Caki2 (cell line): ENCODE results near the gene SLC22A16. TPM values are rescaled to one million over a fixed set of nuclear protein-coding genes. Genes with fewer than 3 reads are reported as not detected.
A peak's percentile ranks its signal among the peaks of the same experiment; 100 is the strongest.
"Not testable (repeated sequence)": the region's sequence is repeated elsewhere in the genome, so short reads cannot be mapped to it uniquely, and the experiment has no call there.

Experiments
- DNase-seq: peaks from one replicate; pipeline ENCODE4 v3.0.0-alpha.2; 2015; ENCODE audit warnings: low read depth
- in situ Hi-C: cut with HindIII; loops from 2 replicates; pipeline ENCODE4 v1.10.0; 2016; ENCODE audit warnings: low sequenced_read_pairs, low pct_unique_long_range_greater_than_20kb, mixed read lengths
- total RNA-seq: library from RNA; depleted of rRNA; stranded (reverse); fragments of >200 nt; shearing (Covaris generic); gene quantifications from 2 replicates; pipeline ENCODE4 v1.2.3, GENCODE V29; 2014; ENCODE audit warnings: low replicate concordance

The SLC22A16 gene
- total RNA-seq, 1 experiment from 2014 or later: not detected

GRCh38 chr6:110461376-110461775, 15.0 kb downstream of the SLC22A16 start:
- in situ Hi-C loops: no loop called here
- DNase-seq: no peak

DNA sequence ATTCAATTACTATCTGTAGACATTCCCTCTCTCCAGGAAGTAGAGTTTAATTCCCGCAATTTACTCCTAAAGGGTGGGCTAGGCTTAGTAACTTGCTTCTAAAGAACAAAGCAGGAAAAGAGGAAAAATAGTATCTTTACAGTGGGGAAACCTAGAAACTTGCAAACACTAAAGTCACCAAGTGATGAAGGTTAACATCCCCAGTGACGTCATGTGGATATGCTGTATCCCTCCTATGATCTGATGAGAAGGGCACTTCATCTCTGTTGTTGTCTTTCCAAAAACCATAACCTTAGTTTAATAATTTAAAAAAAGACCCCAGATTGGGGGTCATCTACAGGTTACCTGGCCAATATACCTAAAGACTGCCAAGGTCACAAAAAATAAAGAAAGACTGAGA, 17.3 kb downstream of the SLC22A16 start:
- DNase-seq: no peak
- in situ Hi-C loops: no loop called here

- in situ Hi-C loops: no loop called here
- no peak for DNase-seq
Observed at GRCh38 chr6:110458476-110458875, 17.9 kb downstream of the SLC22A16 start.

DNA sequence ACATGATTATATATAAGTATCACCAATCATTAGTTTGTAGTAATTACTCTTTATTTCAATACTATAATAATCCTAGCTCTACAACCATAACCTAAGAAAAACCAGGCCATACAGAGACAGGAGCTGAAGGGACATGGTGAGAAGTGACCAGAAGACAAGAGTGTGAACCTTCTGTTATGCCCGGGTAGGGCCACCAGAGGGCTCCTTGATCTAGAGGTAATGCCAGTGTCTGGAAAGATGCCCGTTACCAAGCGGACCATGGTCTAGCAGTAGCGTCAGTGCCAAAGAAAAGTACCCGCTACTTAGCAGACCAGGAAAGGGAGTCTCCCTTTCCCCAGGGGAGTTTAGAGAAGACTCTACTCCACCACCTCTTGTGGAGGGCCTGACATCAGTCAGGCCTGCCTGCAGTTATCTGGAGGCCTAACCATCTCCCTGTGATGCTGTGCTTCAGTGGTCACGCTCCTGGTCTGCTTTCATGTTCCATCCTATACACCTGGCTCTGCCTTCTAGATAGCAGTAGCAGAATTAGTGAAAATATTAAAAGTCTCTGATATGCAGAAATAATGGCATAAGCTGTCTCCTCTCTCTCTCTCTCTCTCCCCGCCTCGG, 18.7 kb downstream of the SLC22A16 start:
- DNase-seq: peak; percentile 3
- in situ Hi-C loops: not testable (repeated sequence)

GRCh38 chr6:110456694-110457093, 19.7 kb downstream of the SLC22A16 start:
- DNase-seq: no peak
- in situ Hi-C loops: no loop called here

DNA sequence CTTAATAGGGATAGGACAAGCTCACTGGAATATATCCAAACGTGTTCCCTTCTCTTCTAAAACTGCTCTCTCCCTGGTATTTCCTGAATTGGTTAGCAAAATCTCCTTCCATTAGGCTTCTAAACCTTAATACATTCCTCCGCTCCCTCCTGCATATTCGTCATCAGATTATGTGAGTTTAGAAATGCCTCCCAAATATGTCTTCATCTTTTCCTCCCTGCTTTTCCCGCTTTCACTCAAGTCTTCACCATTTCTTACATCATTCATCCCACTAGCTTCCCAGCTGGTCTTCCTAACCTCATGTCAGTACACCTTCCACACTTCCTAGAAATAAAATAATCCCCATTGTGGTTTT, 26.9 kb downstream of the SLC22A16 start:
- in situ Hi-C loops: no loop called here
- DNase-seq: no peak

- DNase-seq: no peak
- in situ Hi-C loops: no loop called here
Observed at GRCh38 chr6:110448846-110449540, 27.4 kb downstream of the SLC22A16 start.

GRCh38 chr6:110447761-110448160, 28.7 kb downstream of the SLC22A16 start:
- DNase-seq: no peak
- in situ Hi-C loops: no loop called here

DNA sequence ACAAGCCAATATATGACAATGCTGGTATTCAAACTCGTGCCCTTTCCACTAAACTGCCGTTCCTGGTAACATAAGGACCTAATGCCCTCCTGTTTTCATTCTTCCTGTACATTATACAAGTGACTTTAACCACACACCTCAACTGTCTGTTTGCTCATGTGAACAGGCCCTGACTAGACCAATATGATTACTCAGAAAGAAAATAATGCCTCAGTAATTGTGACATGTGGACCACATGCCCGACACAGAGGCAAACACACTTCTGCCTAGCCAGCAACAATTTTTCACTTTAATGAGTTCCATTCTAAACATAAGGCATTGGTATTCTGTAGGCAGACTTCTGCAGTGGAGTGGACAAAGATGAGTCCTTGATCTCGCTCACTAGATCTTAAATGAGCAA, 30.0 kb downstream of the SLC22A16 start:
- no peak for DNase-seq
- in situ Hi-C loops: no loop called here

GRCh38 chr6:110440026-110440425, 36.4 kb downstream of the SLC22A16 start:
- DNase-seq: no peak
- in situ Hi-C loops: no loop called here

- no peak for DNase-seq
- in situ Hi-C loops: no loop called here
Observed at GRCh38 chr6:110439356-110439755, 37.1 kb downstream of the SLC22A16 start.

- no peak for DNase-seq
- in situ Hi-C loops: no loop called here
Observed at GRCh38 chr6:110434961-110435602, 41.3 kb downstream of the SLC22A16 start.

- in situ Hi-C loops: no loop called here
- DNase-seq: no peak
Observed at GRCh38 chr6:110432285-110432900, 44.0 kb downstream of the SLC22A16 start.

DNA sequence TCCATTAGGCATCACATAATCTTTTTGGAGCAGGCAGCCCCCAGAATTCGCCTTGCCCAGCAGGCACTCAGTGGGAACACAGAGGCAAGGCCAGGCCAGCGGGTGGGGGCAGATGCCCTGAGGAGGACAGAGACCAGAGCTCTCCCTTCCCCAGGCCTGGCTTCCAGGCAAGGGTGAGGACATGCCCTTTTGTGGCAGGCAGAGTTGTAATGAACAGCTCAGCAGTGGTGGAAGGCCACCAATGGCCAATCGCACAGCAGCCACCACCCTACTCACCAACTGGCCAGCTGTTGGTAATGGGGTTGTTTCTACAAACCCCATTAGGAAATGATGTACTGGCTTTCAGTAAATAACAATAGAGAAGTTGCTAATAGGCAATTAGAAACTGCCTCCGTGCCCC, 45.7 kb downstream of the SLC22A16 start:
- in situ Hi-C loops: no loop called here
- no peak for DNase-seq

- DNase-seq: no peak
- in situ Hi-C loops: no loop called here
Observed at GRCh38 chr6:110430236-110430635, 46.2 kb downstream of the SLC22A16 start.

GRCh38 chr6:110428153-110428552, 48.3 kb downstream of the SLC22A16 start:
- DNase-seq: no peak
- in situ Hi-C loops: no loop called here

DNA sequence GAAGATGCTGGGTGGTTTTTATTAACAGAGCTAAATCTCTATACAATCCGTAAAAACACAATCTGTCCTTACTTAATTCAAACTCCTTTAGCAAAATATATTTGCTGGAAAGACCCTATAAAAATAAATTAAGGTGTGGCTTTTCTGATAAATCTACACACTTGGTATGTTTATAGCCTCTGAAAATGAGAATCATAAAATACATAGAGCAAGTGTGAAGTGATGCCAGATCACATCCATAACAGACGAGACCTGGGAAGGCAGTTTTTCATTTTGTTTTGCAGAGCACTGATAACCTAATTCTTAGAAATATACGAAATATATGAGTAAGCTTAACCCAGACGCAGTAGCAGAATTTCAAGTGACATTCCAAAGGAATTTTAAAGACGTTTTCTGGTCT, 50.6 kb downstream of the SLC22A16 start:
- in situ Hi-C loops: no loop called here
- DNase-seq: no peak

DNA sequence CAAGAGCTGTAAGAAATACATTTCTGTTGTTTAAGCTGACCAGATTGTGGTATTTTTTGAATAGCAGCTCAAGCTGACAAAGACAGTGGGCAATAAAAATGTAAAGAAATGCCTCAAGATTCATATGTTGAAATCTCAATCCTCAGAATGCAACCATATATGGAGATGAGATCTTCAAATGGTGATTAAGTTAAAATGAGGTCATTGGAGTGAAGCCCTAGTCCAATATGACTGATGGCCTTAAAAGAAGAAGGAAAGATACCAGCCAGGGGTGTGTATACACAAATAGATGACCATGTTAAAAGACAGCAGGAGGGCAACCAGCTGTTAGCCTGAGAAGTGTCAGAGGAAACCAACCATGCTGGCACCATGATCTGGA, 54.0 kb downstream of the SLC22A16 start:
- DNase-seq: no peak
- in situ Hi-C loops: no loop called here

- in situ Hi-C loops: no loop called here
- DNase-seq: no peak
Observed at GRCh38 chr6:110421749-110422443, 54.5 kb downstream of the SLC22A16 start.
